Transverse colon (tissue), 4 donors: Measurements from ENCODE around the gene CNGA1. TPM values are rescaled to one million over a fixed set of nuclear protein-coding genes. Genes with fewer than 3 reads are reported as not detected.
"Not testable (repeated sequence)": the region's sequence is repeated elsewhere in the genome, so short reads cannot be mapped to it uniquely, and the experiment has no call there.

Source experiments
- DNase-seq: peaks from one replicate; pipeline ENCODE4 v3.0.0-alpha.2; 2019
- H3K27ac ChIP-seq, 4 donors: fragments of 200-600 bp; sonication (generic); 2 replicates each; pipeline ENCODE4 v1.5.1; 2016 to 2018; ENCODE audit warnings: inconsistent platforms in 4 of 4
- H3K27me3 ChIP-seq: fragments of 200-600 bp; sonication (generic); 2 replicates; pipeline ENCODE4 v1.5.1; 2017; ENCODE audit warnings: inconsistent platforms
- H3K36me3 ChIP-seq, 4 donors: fragments of 200-600 bp; sonication (generic); 2 replicates each; pipeline ENCODE4 v1.5.1; 2017 to 2019; ENCODE audit warnings: inconsistent platforms in 4 of 4
- H3K4me1 ChIP-seq, 4 donors: fragments of 200-600 bp; sonication (generic); 2 replicates each; pipeline ENCODE4 v1.5.1; 2017 to 2020; ENCODE audit warnings: inconsistent platforms in 4 of 4
- H3K4me3 ChIP-seq, 4 donors: fragments of 200-600 bp; sonication (generic); 1 replicate in 1 of 4; 2 replicates in 3 of 4; pipeline versions ENCODE4 v1.5.1 to v1.6.1; 2017 to 2019; ENCODE audit warnings: inconsistent platforms in 4 of 4
- H3K9me3 ChIP-seq, 2 donors: fragments of 200-600 bp; sonication (generic); 2 replicates each; pipeline ENCODE4 v1.5.1; 2017 to 2019; ENCODE audit warnings: inconsistent platforms in 2 of 2
- EP300 ChIP-seq: sonication (generic); formaldehyde crosslinking; IDR thresholded peaks from one replicate; pipeline ENCODE4 v1.6.1; 2017; ENCODE audit warnings: antibody characterized with exemption, low read depth
- POLR2A ChIP-seq: fragments of 450-650 bp; IDR thresholded peaks from one replicate; pipeline ENCODE4 v1.6.1; 2016; ENCODE audit warnings: antibody characterized with exemption, mild to moderate bottlenecking, moderate library complexity
- POLR2AphosphoS5 ChIP-seq, 3 donors: sonication (generic); formaldehyde crosslinking; IDR thresholded peaks; one replicate each; pipeline ENCODE4 v1.6.1; 2016; ENCODE audit warnings: antibody characterized with exemption in 3 of 3
- WGBS, 2 donors: methylation state at CpG; one replicate each; pipeline ENCODE4 v1.1.5; 2018; ENCODE audit warnings: low coverage in 1 of 2; 5-methylcytosine and 5-hydroxymethylcytosine counted together
- in situ Hi-C, 4 donors: fragments of 200-750 bp; cut with MboI; loops; one replicate each; pipeline versions ENCODE4 v1.15.0 to v1.15.1; 2017; ENCODE audit warnings: low sequenced_read_pairs in 3 of 4, low pct_ligation_motif_present in 1 of 4, low pct_unique_long_range_greater_than_20kb in 1 of 4
- intact Hi-C: fragments of 100-400 bp; cut with DNase I; formaldehyde crosslinking; loops from one replicate; pipeline ENCODE4 v1.15.1; 2023; ENCODE audit warnings: low total_unique reads
- total RNA-seq, 4 donors: library from RNA; depleted of rRNA; stranded (reverse); fragments of >200 nt; gene quantifications; one replicate each; pipeline ENCODE4 v1.1.0, GENCODE V29; 2016
- TF ChIP-seq, protein P1 (sequence below), 5 experiments: fragments of 200-600 bp in 3 of 5; fragments of 450-650 bp in 2 of 5; sonication (generic) in 3 of 5; IDR thresholded peaks; 1 replicate in 2 of 5; 2 replicates in 3 of 5; pipeline ENCODE4 v1.5.1; 2016 to 2017; ENCODE audit warnings: antibody characterized with exemption in 5 of 5, inconsistent platforms in 3 of 5, mild to moderate bottlenecking in 2 of 5, moderate library complexity in 1 of 5

The CNGA1 gene
- total RNA-seq, 4 donors from 2014 or later, result 1.2 to 21.0 (median 15.0) TPM

DNA sequence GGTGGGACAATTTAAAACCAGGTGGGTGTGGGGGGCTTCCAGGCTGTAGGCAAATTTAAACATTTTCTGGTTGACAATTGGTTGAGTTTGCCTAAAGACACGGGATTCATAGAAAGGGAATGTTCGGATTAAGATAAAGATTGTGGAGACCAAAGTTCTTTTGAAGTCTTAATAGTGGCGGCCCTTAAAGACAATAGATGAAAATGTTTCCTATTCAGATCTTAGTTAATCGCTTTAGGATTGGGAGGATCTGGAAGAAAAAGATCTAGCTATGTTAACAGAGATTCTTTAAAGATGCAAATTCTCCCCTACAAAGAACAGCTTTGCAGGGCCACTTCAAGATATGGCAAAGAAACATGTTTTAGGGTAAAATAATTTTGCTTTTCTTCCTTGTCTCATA is 4.8 kb downstream of the CNGA1 start:
- in situ Hi-C loops (no loop called here), intact Hi-C loops (no loop called here)
- peaks cover 0 to 12% of the 10 kb centered on the region in 2 donors for H3K9me3 ChIP-seq
- no peak overlapping the region for H3K27ac ChIP-seq
- peaks cover 0 to 4% (median 0%) of the 10 kb centered on the region in 4 donors for H3K36me3 ChIP-seq
- peaks cover 4% of the 10 kb centered on the region for H3K27me3 ChIP-seq
- no peak overlapping the region for H3K4me3 ChIP-seq
- 85 to 87% methylated on average over 4 of the region's 4 CpGs for WGBS, 2 donors
- TF ChIP-seq POLR2AphosphoS5 (IDR thresholded peaks at IDR 0.05) (no peak), POLR2A (no peak), EP300 (no peak)
- TF ChIP-seq, protein P1, sequence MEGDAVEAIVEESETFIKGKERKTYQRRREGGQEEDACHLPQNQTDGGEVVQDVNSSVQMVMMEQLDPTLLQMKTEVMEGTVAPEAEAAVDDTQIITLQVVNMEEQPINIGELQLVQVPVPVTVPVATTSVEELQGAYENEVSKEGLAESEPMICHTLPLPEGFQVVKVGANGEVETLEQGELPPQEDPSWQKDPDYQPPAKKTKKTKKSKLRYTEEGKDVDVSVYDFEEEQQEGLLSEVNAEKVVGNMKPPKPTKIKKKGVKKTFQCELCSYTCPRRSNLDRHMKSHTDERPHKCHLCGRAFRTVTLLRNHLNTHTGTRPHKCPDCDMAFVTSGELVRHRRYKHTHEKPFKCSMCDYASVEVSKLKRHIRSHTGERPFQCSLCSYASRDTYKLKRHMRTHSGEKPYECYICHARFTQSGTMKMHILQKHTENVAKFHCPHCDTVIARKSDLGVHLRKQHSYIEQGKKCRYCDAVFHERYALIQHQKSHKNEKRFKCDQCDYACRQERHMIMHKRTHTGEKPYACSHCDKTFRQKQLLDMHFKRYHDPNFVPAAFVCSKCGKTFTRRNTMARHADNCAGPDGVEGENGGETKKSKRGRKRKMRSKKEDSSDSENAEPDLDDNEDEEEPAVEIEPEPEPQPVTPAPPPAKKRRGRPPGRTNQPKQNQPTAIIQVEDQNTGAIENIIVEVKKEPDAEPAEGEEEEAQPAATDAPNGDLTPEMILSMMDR (IDR thresholded peaks at IDR 0.05), result no peak
- no peak for DNase-seq
- peaks cover 0 to 12% (median 3%) of the 10 kb centered on the region in 4 donors for H3K4me1 ChIP-seq

DNA sequence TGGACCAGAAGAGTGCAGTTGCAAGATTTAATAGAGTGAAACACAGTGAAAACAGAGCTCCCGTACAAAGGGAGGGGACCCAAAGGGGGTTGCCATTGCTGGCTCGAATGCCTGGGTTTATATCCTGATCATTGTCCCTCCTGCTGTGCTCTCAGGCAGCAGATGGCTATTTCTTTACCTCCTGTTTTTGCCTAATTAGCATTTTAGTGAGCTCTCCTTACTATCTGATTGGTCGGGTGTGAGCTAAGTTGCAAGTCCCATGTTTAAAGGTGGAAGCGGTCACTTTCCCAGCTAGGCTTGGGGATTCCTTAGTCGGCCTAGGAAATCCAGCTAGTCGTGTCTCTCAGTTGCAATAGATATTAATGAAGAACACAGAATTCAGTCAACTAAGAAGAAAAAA is 5.6 kb downstream of the CNGA1 start:
- intact Hi-C loops, in situ Hi-C loops: not testable (repeated sequence)
- WGBS, 2 donors, result 73 to 100% methylated on average over 3 to 6 of the region's 6 CpGs

DNA sequence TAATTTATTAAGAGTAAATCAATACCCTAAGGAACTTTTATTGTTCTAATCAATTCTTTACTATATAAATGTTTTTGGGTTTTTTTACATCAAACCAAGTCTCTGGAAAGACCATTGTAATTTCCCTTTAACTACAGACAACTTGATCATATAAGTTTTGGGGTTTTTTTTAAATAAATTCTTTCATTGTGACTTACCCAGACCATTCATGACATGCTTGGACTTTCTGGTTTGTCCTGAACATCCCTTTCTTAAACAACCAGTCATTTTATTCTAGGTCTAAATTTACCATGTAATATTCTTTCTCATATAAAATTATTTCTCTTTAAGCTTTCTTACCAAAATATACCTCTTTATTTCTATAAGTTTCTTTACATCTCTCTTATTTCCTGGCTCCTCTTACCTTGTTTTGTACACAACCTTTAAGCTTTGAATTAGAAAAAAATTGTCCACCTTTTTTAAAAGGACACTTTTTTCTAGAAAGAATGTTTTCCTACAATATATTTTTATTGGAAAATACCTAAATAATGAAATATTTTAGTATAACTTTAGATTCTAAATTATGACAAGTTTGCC is 8.4 kb downstream of the CNGA1 start:
- H3K36me3 ChIP-seq, result peaks cover 0 to 4% (median 0%) of the 10 kb centered on the region in 4 donors
- no peak for DNase-seq
- H3K27ac ChIP-seq, result no peak overlapping the region
- no peak for TF ChIP-seq POLR2AphosphoS5 (IDR thresholded peaks at IDR 0.05)
- no peak for TF ChIP-seq EP300
- TF ChIP-seq POLR2A, result no peak
- TF ChIP-seq, protein P1 (IDR thresholded peaks at IDR 0.05), result no peak
- intact Hi-C loops (loop anchor here (10.0 kb wide), 1 partner anchor 77 kb away; no protein-coding TSS in a partner anchor), in situ Hi-C loops (no loop called here)
- H3K4me1 ChIP-seq, result peaks cover 0 to 4% (median 0%) of the 10 kb centered on the region in 4 donors
- H3K4me3 ChIP-seq, result no peak overlapping the region
- peaks cover 5 to 27% of the 10 kb centered on the region in 2 donors for H3K9me3 ChIP-seq
- no peaks in the 10 kb centered on the region for H3K27me3 ChIP-seq

More for the DNA sequence above, 5.6 kb downstream of the CNGA1 start:
- not testable (repeated sequence) for H3K36me3 ChIP-seq, H3K4me1 ChIP-seq, DNase-seq, H3K27ac ChIP-seq, H3K27me3 ChIP-seq, H3K4me3 ChIP-seq
- peaks cover 5 to 20% of the 10 kb centered on the region in 2 donors for H3K9me3 ChIP-seq

DNA sequence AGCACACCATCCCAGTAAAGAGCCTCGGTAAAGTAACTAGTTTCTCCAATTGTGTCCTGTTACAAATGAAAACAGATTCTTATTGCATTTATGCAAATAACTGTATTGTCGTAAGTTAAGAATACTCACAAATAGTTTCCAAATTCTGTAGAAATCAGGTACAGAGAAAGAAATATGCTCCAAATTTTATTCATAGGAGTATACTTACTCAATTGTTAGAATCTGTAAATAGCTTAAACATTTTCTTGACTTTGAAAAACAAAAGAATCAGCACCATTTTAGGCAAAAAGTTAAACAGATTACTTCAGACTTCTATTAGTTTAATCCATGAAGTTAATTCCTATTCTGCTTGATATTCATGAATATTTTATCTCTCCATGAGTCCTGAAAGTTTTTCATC is 10.7 kb downstream of the CNGA1 start:
- in situ Hi-C loops (no loop called here), intact Hi-C loops (loop anchor here (10.0 kb wide), 1 partner anchor 79 kb away; no protein-coding TSS in a partner anchor)
- Histone ChIP-seq H3K4me1 (no peaks in the 10 kb centered on the region), H3K27me3 (no peaks in the 10 kb centered on the region), H3K36me3 (peaks cover 0 to 4% (median 0%) of the 10 kb centered on the region in 4 donors), H3K27ac (no peak overlapping the region), H3K4me3 (no peak overlapping the region), H3K9me3 (peaks cover 5 to 27% of the 10 kb centered on the region in 2 donors)
- WGBS, 2 donors, result 91 to 96% methylated on average over 2 of the region's 2 CpGs
- DNase-seq, result no peak
- TF ChIP-seq EP300 (no peak), POLR2AphosphoS5 (IDR thresholded peaks at IDR 0.05) (no peak), POLR2A (no peak)
- TF ChIP-seq, protein P1 (IDR thresholded peaks at IDR 0.05), result no peak
